ENCODE results near the gene KLLN.
"Not testable (repeated sequence)": the region's sequence is repeated elsewhere in the genome, so short reads cannot be mapped to it uniquely, and the experiment has no call there.

The KLLN gene

GRCh38 chr10:87847550-87847949, 15.8 kb downstream of the KLLN start:
- DNase-seq (ENCODE audit: low spot score) = no peak
- in situ Hi-C loops (cut with MboI; ENCODE audit: low sequenced_read_pairs, unreplicated experiment) = no loop called here

GRCh38 chr10:87846711-87847110, 16.6 kb downstream of the KLLN start:
- in situ Hi-C loops (cut with MboI; ENCODE audit: low sequenced_read_pairs, unreplicated experiment); DNase-seq (ENCODE audit: low spot score): not testable (repeated sequence)

More at GRCh38 chr10:87847550-87847949, 15.8 kb downstream of the KLLN start:
- TF ChIP-seq CTCF (IDR thresholded peaks at IDR 0.05; ENCODE audit: borderline replicate concordance, control extremely low read depth, extremely low read depth, insufficient read depth, missing control alignments) = no peak

- TF ChIP-seq CTCF (IDR thresholded peaks at IDR 0.05; ENCODE audit: borderline replicate concordance, control extremely low read depth, extremely low read depth, insufficient read depth, missing control alignments) = no peak
- no peak for DNase-seq (ENCODE audit: low spot score)
- in situ Hi-C loops (cut with MboI; ENCODE audit: low sequenced_read_pairs, unreplicated experiment) = no loop called here
These were observed 17.3 kb downstream of the KLLN start for GRCh38 chr10:87846023-87846422.

GRCh38 chr10:87845624-87845998, 17.7 kb downstream of the KLLN start:
- in situ Hi-C loops (cut with MboI; ENCODE audit: low sequenced_read_pairs, unreplicated experiment) = no loop called here
- TF ChIP-seq CTCF (IDR thresholded peaks at IDR 0.05; ENCODE audit: borderline replicate concordance, control extremely low read depth, extremely low read depth, insufficient read depth, missing control alignments) = no peak
- no peak for DNase-seq (ENCODE audit: low spot score)

GRCh38 chr10:87844837-87845623, 18.3 kb downstream of the KLLN start:
- no peak for TF ChIP-seq CTCF (IDR thresholded peaks at IDR 0.05; ENCODE audit: borderline replicate concordance, control extremely low read depth, extremely low read depth, insufficient read depth, missing control alignments)
- no peak for DNase-seq (ENCODE audit: low spot score)
- in situ Hi-C loops (cut with MboI; ENCODE audit: low sequenced_read_pairs, unreplicated experiment) = no loop called here

- TF ChIP-seq CTCF (IDR thresholded peaks at IDR 0.05; ENCODE audit: borderline replicate concordance, control extremely low read depth, extremely low read depth, insufficient read depth, missing control alignments) = no peak
- in situ Hi-C loops (cut with MboI; ENCODE audit: low sequenced_read_pairs, unreplicated experiment) = no loop called here
- DNase-seq (ENCODE audit: low spot score) = no peak
These were observed 19.6 kb downstream of the KLLN start for GRCh38 chr10:87843714-87844113.

- TF ChIP-seq CTCF (IDR thresholded peaks at IDR 0.05; ENCODE audit: borderline replicate concordance, control extremely low read depth, extremely low read depth, insufficient read depth, missing control alignments) = no peak
- DNase-seq (ENCODE audit: low spot score) = no peak
- in situ Hi-C loops (cut with MboI; ENCODE audit: low sequenced_read_pairs, unreplicated experiment) = no loop called here
These were observed 20.4 kb downstream of the KLLN start for GRCh38 chr10:87842776-87843497.

Measured in GM13976 (cell line).